GM19099 (cell line): ENCODE measurements around the gene HELT.

Source experiments
- POLR2A ChIP-seq: IDR thresholded peaks from 3 replicates; pipeline ENCODE4 v1.6.1; 2011; ENCODE audit warnings: low read depth; ENCODE audit not compliant: insufficient read length; ENCODE audit errors: extremely low read depth

HELT gene, protein sequence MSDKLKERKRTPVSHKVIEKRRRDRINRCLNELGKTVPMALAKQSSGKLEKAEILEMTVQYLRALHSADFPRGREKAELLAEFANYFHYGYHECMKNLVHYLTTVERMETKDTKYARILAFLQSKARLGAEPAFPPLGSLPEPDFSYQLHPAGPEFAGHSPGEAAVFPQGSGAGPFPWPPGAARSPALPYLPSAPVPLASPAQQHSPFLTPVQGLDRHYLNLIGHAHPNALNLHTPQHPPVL

GRCh38 chr4:185017964-185018772 lies at the start of gene HELT:
Gene HELT, plus strand, starts transcription at chr4:185018490. Its CDS starts 439 bp downstream, at chr4:185018929.
- TF ChIP-seq POLR2A = no peak

GRCh38 chr4:184968784-184969201 lies 49.5 kb upstream of the HELT start:
- no peak for TF ChIP-seq POLR2A

DNA sequence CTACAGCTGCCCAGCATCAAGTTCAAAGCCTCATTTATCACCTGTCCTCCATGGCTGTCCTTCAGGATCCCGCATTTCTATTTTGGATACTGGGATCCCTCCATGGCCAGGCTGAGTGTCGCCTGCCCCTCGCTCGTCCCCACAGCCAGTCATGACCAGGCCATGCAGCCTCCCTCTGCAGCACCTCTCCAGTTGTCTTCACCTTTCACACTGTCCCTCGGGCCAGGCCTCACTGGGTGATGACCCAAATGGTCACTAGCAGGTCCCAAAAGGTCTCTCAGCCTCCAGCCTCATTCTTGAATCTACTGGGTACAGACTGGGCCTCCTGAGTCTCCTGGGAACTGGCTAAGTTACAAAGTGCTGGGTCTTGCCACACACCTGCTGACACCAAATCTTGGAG lies 48.7 kb upstream of the HELT start:
- TF ChIP-seq POLR2A = no peak

DNA sequence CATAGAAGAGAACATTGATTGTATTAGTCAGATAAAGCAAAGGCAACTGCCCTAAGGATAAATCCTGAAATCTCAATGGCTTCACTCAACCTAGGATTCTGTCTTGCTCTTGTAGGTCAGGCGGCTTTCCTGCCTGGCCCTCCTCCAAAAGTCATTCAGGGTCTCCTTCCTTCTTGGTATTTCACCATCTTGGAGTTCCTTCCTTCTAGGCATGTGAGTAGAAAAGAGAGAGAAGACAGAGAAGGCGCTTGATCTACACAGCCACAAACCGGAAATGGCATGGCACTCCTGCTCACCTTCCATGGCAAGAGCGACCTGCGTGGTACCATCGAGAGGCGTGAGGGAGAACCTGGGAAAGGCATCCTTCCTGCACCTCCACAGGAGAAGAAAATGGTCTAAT lies 45.3 kb upstream of the HELT start:
- TF ChIP-seq POLR2A = no peak

- TF ChIP-seq POLR2A = no peak
Observed at GRCh38 chr4:184977747-184978146, 40.5 kb upstream of the HELT start.

GRCh38 chr4:184978211-184978610 lies 40.1 kb upstream of the HELT start:
- TF ChIP-seq POLR2A = no peak

DNA sequence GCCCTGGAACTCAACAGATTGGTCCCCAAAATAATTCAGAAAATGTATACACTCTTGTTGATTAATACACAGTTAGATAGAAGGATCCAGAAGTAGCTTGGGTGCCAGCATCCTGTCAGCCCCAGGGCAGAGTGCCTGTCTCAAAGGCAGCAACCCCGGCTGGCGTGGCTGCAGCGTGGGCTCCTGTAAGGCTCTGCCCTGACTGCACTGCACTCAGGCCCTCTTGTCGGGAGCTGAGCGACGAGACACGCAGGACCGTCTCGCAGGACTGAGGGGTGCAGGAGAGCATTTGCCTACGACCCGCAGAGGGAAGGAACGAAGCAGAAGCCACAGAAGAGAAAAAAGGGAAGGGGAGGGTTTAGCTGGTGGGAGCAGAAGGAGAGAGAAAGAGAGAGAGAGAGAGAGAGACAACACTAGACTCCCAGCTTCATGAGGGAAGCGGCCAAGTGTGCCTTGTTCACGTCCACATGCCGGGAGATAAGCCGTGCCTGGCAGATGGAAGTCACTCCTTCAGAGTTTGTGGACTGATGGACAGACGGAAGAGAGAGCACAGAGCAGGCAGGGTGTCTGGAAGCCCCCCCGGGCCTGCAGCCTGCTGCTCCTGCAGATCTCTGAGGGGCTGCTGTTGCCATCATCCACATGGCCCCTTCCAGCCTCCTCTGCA lies 38.7 kb upstream of the HELT start:
- no peak for TF ChIP-seq POLR2A

DNA sequence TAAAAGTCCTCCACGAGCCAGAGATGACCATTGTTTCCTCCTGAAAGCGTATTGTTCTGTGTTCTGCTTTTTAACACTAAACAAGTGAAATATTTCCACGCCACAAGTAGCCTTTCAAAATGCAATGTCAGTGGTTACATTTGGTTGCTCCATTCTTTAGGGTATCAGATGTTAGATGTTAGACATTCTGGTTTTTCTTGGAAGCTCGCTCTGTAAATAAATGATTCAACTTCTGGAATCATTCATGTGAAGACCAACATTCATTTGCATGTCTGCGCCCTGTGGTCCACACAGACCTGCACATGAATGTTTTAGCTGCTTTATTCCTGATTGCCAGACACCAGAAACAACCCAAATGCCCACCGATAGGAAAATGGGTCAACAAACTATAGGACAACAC lies 38.0 kb upstream of the HELT start:
- no peak for TF ChIP-seq POLR2A

DNA sequence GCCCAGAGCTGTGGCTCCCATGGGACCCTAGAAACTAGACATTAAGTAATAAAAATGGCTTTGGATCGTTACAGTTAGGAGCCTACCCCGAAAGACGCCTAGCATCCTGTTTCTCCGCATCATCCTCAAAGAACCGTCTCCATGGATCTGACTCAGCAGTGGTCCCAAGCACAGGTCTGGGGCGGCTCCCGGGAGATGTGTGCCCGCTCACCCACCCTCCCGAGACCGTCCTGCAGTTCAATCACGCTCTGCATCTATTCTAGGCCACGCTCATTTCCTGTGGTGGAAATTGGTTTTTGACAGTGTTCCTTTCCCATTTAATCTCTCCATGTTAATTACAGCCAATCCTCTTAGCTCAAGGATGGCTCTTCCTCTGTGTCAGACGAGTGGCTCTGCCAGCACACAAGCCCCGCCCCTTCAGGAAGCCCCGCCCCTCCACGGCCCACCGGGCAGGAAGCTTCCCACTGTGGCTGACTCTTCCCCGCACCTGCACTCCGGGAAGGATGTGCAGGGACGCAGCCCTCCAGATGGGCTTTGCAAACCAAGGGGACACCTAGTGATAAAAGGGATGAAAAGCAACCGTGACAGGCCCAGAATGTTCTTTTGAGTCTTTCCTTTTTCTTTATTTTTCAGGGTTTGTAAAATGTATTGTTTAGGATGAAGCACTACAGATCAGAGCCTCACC lies 34.5 kb upstream of the HELT start:
- no peak for TF ChIP-seq POLR2A

- TF ChIP-seq POLR2A = no peak
Observed at GRCh38 chr4:184987493-184988031, 30.7 kb upstream of the HELT start.

- no peak for TF ChIP-seq POLR2A
Observed at GRCh38 chr4:184988611-184989010, 29.7 kb upstream of the HELT start.

GRCh38 chr4:184991860-184992259 lies 26.4 kb upstream of the HELT start:
- no peak for TF ChIP-seq POLR2A

GRCh38 chr4:184992422-184992821 lies 25.9 kb upstream of the HELT start:
- no peak for TF ChIP-seq POLR2A

DNA sequence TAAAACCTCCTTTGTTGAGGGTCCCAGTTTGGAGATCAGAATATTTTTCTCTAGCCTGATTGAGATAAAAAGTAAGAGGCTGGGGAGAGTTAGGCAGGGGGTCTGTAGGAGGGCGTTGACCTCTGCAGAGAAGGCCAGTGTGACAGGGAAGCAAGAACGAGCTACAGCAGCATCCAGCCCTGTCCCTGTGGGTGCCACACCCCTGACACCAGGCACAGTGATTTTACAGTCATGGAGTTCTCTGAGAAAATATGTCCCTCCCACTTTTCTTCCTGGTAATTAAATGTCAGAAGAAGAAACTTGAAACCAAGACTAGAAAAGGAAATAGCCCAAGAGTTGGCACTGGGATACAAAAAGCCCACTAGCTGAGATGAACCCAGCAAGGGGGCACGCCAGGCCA lies 25.0 kb upstream of the HELT start:
- no peak for TF ChIP-seq POLR2A

- no peak for TF ChIP-seq POLR2A
Observed at GRCh38 chr4:184994010-184994622, 24.2 kb upstream of the HELT start.

- no peak for TF ChIP-seq POLR2A
Observed at GRCh38 chr4:184994623-184995010, 23.7 kb upstream of the HELT start.
